Inflammatory macrophage treated with lipopolysaccharide for 1 hour (primary cell): Measurements from ENCODE around the gene XXYLT1.

Experiments used
- DNase-seq, 2 donors: peaks; one replicate each; pipeline ENCODE4 v3.0.0-alpha.2; 2020 to 2022

XXYLT1 gene

GRCh38 chr3:195164573-195165264 lies 106.2 kb downstream of the XXYLT1 start:
- peak; percentile 42 to 59 for DNase-seq

- no peak for DNase-seq
Observed at GRCh38 chr3:195163719-195164572, 107.0 kb downstream of the XXYLT1 start.

GRCh38 chr3:195162816-195163215 lies 108.1 kb downstream of the XXYLT1 start:
- no peak for DNase-seq

GRCh38 chr3:195162033-195162669 lies 108.8 kb downstream of the XXYLT1 start:
- DNase-seq = no peak

GRCh38 chr3:195160908-195161434 lies 110.0 kb downstream of the XXYLT1 start:
- DNase-seq = no peak

GRCh38 chr3:195160257-195160898 lies 110.6 kb downstream of the XXYLT1 start:
- DNase-seq = no peak

GRCh38 chr3:195159814-195160165 lies 111.2 kb downstream of the XXYLT1 start:
- DNase-seq = no peak

- no peak for DNase-seq
Observed at GRCh38 chr3:195159117-195159813, 111.7 kb downstream of the XXYLT1 start.

GRCh38 chr3:195156286-195156890 lies 114.6 kb downstream of the XXYLT1 start:
- no peak for DNase-seq

GRCh38 chr3:195155570-195156241 lies 115.3 kb downstream of the XXYLT1 start:
- no peak for DNase-seq

- DNase-seq = peak in 1 of 2 donors; percentile 58
Observed at GRCh38 chr3:195154793-195155535, 116.0 kb downstream of the XXYLT1 start.

- no peak for DNase-seq
Observed at GRCh38 chr3:195154111-195154791, 116.7 kb downstream of the XXYLT1 start.

GRCh38 chr3:195153653-195154052 lies 117.3 kb downstream of the XXYLT1 start:
- DNase-seq = no peak

- DNase-seq = no peak
Observed at GRCh38 chr3:195153130-195153529, 117.8 kb downstream of the XXYLT1 start.

- DNase-seq = no peak
Observed at GRCh38 chr3:195151866-195152541, 119.0 kb downstream of the XXYLT1 start.

- DNase-seq = no peak
Observed at GRCh38 chr3:195151402-195151801, 119.6 kb downstream of the XXYLT1 start.

- DNase-seq = peak; percentile 27 to 53
Observed at GRCh38 chr3:195150181-195151118, 120.5 kb downstream of the XXYLT1 start.
